PFSK-1 (cell line): Measurements from ENCODE around the gene HERC3.

Experiments used
- FOXP2 ChIP-seq: optimal IDR thresholded peaks from 2 replicates; pipeline ENCODE3; 2011; ENCODE audit warnings: borderline replicate concordance, control low read depth, inconsistent platforms; ENCODE audit not compliant: insufficient read depth; ENCODE audit errors: extremely low read length, extremely low read depth
- POLR2AphosphoS5 ChIP-seq: IDR thresholded peaks from 2 replicates; pipeline ENCODE4 v1.6.1; 2012; ENCODE audit warnings: low read depth, mild to moderate bottlenecking, control low read depth, low read length, moderate library complexity
- SIN3A ChIP-seq: IDR thresholded peaks from 2 replicates; pipeline ENCODE4 v1.6.1; 2012; ENCODE audit warnings: mild to moderate bottlenecking, low read length, moderate library complexity, borderline replicate concordance; ENCODE audit not compliant: insufficient read depth
- TAF1 ChIP-seq: IDR thresholded peaks from 2 replicates; pipeline ENCODE4 v1.6.1; 2012; ENCODE audit warnings: low read length, control low read depth, borderline replicate concordance; ENCODE audit not compliant: insufficient read depth
- TF ChIP-seq, protein P1 (sequence below), 2 experiments: IDR thresholded peaks; 2 replicates each; pipeline versions ENCODE4 v1.6.1 to v1.8.0; 2011 to 2012; ENCODE audit warnings: low read depth in 2 of 2, low read length in 2 of 2, control low read depth in 1 of 2, inconsistent platforms in 1 of 2, mild to moderate bottlenecking in 1 of 2, moderate library complexity in 1 of 2; ENCODE audit not compliant: insufficient read depth in 1 of 2

Gene HERC3

GRCh38 chr4:88693792-88694191, 101.5 kb downstream of the HERC3 start:
- TF ChIP-seq, protein P1, sequence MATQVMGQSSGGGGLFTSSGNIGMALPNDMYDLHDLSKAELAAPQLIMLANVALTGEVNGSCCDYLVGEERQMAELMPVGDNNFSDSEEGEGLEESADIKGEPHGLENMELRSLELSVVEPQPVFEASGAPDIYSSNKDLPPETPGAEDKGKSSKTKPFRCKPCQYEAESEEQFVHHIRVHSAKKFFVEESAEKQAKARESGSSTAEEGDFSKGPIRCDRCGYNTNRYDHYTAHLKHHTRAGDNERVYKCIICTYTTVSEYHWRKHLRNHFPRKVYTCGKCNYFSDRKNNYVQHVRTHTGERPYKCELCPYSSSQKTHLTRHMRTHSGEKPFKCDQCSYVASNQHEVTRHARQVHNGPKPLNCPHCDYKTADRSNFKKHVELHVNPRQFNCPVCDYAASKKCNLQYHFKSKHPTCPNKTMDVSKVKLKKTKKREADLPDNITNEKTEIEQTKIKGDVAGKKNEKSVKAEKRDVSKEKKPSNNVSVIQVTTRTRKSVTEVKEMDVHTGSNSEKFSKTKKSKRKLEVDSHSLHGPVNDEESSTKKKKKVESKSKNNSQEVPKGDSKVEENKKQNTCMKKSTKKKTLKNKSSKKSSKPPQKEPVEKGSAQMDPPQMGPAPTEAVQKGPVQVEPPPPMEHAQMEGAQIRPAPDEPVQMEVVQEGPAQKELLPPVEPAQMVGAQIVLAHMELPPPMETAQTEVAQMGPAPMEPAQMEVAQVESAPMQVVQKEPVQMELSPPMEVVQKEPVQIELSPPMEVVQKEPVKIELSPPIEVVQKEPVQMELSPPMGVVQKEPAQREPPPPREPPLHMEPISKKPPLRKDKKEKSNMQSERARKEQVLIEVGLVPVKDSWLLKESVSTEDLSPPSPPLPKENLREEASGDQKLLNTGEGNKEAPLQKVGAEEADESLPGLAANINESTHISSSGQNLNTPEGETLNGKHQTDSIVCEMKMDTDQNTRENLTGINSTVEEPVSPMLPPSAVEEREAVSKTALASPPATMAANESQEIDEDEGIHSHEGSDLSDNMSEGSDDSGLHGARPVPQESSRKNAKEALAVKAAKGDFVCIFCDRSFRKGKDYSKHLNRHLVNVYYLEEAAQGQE (IDR thresholded peaks at IDR 0.05; ENCODE audit: insufficient read depth in 1 of 2, low read depth in 2 of 2, low read length in 2 of 2) = no peak
- TF ChIP-seq TAF1 = no peak
- no peak for TF ChIP-seq FOXP2
- no peak for TF ChIP-seq SIN3A
- no peak for TF ChIP-seq POLR2AphosphoS5

DNA sequence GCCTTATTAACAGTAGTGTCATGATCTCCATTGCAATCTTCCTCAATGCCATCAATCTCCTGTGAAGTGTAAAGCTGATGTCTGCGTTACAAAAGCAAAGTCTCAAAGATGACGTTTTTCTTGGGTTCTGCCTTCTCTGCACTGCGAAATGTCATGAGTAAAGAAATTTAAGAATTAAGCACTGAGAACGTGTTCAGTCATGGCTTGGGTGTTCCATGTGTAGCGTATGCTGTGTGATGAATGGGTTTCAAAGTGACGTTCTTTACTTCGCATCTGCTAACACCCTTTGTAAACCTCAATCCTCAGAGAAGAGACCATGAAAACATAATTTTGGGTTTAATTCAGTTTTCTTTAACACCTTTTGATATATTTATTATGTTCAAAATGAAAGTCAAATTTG, 104.3 kb downstream of the HERC3 start:
- TF ChIP-seq TAF1 (no peak), POLR2AphosphoS5 (no peak), SIN3A (no peak), FOXP2 (no peak)
- TF ChIP-seq, protein P1 (IDR thresholded peaks at IDR 0.05; ENCODE audit: insufficient read depth in 1 of 2, low read depth in 2 of 2, low read length in 2 of 2) = no peak

DNA sequence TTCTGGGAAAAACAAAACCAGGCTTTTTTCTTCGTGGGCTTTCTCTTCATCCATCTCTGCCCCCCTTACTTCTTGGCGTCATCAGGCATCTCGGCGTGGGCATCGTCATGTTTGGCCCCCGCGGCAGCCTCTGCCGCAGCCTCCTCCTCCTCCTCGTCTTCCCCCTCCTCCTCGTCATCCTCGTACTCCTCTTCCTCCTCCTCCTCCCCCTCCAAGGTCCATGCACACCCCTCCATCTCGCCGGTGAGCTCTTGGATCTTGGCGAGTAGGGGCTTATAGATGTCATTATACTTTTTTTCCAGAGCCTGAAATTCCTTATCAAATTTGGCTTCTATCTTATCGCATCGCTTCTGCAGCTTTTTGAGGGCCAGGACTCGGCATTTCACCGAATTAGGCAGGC, 104.9 kb downstream of the HERC3 start:
- no peak for TF ChIP-seq POLR2AphosphoS5
- TF ChIP-seq, protein P1 (IDR thresholded peaks at IDR 0.05; ENCODE audit: insufficient read depth in 1 of 2, low read depth in 2 of 2, low read length in 2 of 2) = no peak
- no peak for TF ChIP-seq TAF1
- no peak for TF ChIP-seq FOXP2
- no peak for TF ChIP-seq SIN3A

DNA sequence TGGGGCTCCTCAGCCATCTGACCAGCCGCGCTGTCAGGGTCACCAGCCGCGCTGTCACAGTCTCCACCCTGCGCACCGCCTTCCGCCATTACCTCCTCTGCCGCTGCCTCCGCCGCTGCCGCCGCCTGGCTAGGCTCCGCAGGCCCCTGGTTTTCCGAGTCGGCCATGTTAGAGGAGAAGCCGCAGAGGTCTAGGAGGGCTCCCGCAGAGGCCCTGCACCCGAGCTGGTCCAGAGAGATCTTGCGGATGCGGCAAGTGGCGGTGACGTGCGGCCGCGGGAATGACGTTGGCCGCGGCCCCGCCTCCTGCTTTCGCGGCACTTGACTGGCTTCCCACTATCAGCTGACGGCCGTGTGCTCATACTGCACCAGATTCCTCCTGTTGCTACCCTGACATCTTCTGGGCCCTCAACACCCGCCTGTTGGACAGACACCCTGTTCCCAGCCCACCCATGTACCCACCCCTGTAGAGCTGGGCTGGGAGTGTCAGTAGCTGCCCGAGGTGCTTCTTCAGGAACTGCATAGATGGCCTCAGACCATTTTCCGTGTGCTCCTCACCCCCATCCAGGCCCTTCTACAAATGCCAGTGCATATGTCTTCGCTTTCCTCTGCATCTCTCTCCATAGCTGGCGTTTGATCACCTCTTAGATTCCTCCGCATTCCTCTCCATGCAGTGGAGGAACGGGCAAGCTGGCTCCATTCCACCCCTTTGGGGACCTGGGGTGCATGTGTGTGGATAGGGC, 105.5 kb downstream of the HERC3 start, which contains the start of gene NAP1L5:
TSS of gene NAP1L5 (minus strand) at position 242 of the 742 bp plus-strand sequence. CDS start at position 167, 75 bp downstream.
- TF ChIP-seq POLR2AphosphoS5 (0 out of 2 replicates have a peak, but pooled peaks have one; percentile 21), TAF1 (no peak)

- TF ChIP-seq POLR2AphosphoS5 = no peak
- no peak for TF ChIP-seq TAF1
- TF ChIP-seq FOXP2 = no peak
- TF ChIP-seq, protein P1 (IDR thresholded peaks at IDR 0.05; ENCODE audit: insufficient read depth in 1 of 2, low read depth in 2 of 2, low read length in 2 of 2) = no peak
- TF ChIP-seq SIN3A = no peak
Observed at GRCh38 chr4:88698519-88698918, 106.2 kb downstream of the HERC3 start.
